Left ventricle myocardium inferior (tissue), 1 donor: ENCODE results near the gene STX2. TPM values are rescaled to one million over a fixed set of nuclear protein-coding genes. Genes with fewer than 3 reads are reported as not detected.

ENCODE experiments used
- DNase-seq: peaks from one replicate; pipeline ENCODE4 v3.0.0-alpha.2; 2020
- H3K27ac ChIP-seq: fragments of 200-600 bp; replicated peaks from 2 replicates; pipeline ENCODE4 v1.8.0; 2021
- H3K27me3 ChIP-seq: fragments of 200-600 bp; 2 replicates; pipeline ENCODE4 v1.8.0; 2021; ENCODE audit warnings: low read depth
- H3K36me3 ChIP-seq: fragments of 200-600 bp; 2 replicates; pipeline ENCODE4 v1.8.0; 2021
- H3K4me1 ChIP-seq: fragments of 200-600 bp; 2 replicates; pipeline ENCODE4 v1.8.0; 2021
- H3K4me3 ChIP-seq: fragments of 200-600 bp; 2 replicates; pipeline ENCODE4 v1.8.0; 2021; ENCODE audit warnings: mild to moderate bottlenecking, moderate library complexity
- H3K9me3 ChIP-seq: fragments of 200-600 bp; replicated peaks from 2 replicates; pipeline ENCODE4 v1.8.0; 2021
- CTCF ChIP-seq: fragments of 200-600 bp; IDR thresholded peaks from 2 replicates; pipeline ENCODE4 v1.8.0; 2021; ENCODE audit warnings: antibody characterized with exemption, mild to moderate bottlenecking, borderline replicate concordance
- intact Hi-C: fragments of 100-400 bp; cut with micrococcal nuclease; formaldehyde crosslinking; loops from one replicate; pipeline ENCODE4 v1.11.0; 2022
- total RNA-seq: library from RNA; stranded (reverse); fragmentation: NEBNext Ultra II Directional; extraction: Animal tissue kit (Norgen Biotek cat#: 25700); gene quantifications from one replicate; pipeline ENCODE4 v1.2.1, GENCODE V29; 2021
- donor health status: DM: no; HTN: yes; CAD: no; lungs with severe emphysema.

STX2 gene
- total RNA-seq, 1 donor from 2014 or later = 11.1 TPM

GRCh38 chr12:130768120-130768519, 70.9 kb downstream of the STX2 start:
- no peak for TF ChIP-seq CTCF
- Histone ChIP-seq H3K4me1 (no peaks in the 10 kb centered on the region), H3K27ac (no peak overlapping the region), H3K36me3 (no peaks in the 10 kb centered on the region), H3K4me3 (no peak overlapping the region), H3K27me3 (peaks cover 76% of the 10 kb centered on the region), H3K9me3 (no peaks in the 10 kb centered on the region)
- intact Hi-C loops = no loop called here
- DNase-seq = no peak

- Histone ChIP-seq H3K27me3 (peaks cover 76% of the 10 kb centered on the region), H3K9me3 (no peaks in the 10 kb centered on the region), H3K4me3 (no peak overlapping the region), H3K4me1 (no peaks in the 10 kb centered on the region), H3K36me3 (no peaks in the 10 kb centered on the region), H3K27ac (no peak overlapping the region)
- no peak for TF ChIP-seq CTCF
- no peak for DNase-seq
- intact Hi-C loops = no loop called here
Measured at GRCh38 chr12:130766470-130766869, 72.6 kb downstream of the STX2 start.

- H3K36me3 ChIP-seq = no peaks in the 10 kb centered on the region
- intact Hi-C loops = no loop called here
- no peak for DNase-seq
- TF ChIP-seq CTCF = no peak
- H3K27ac ChIP-seq = no peak overlapping the region
- no peaks in the 10 kb centered on the region for H3K4me1 ChIP-seq
- no peaks in the 10 kb centered on the region for H3K9me3 ChIP-seq
- H3K27me3 ChIP-seq = peaks cover 76% of the 10 kb centered on the region
- no peak overlapping the region for H3K4me3 ChIP-seq
Measured at GRCh38 chr12:130765186-130765659, 73.8 kb downstream of the STX2 start.

GRCh38 chr12:130764475-130765185, 74.4 kb downstream of the STX2 start:
- DNase-seq = no peak
- TF ChIP-seq CTCF = no peak
- Histone ChIP-seq H3K9me3 (no peaks in the 10 kb centered on the region), H3K27ac (no peak overlapping the region), H3K4me1 (no peaks in the 10 kb centered on the region), H3K27me3 (peaks cover 77% of the 10 kb centered on the region), H3K4me3 (no peak overlapping the region), H3K36me3 (no peaks in the 10 kb centered on the region)
- intact Hi-C loops = no loop called here

- H3K36me3 ChIP-seq = no peaks in the 10 kb centered on the region
- H3K4me3 ChIP-seq = no peak overlapping the region
- intact Hi-C loops = no loop called here
- no peak overlapping the region for H3K27ac ChIP-seq
- no peaks in the 10 kb centered on the region for H3K9me3 ChIP-seq
- no peaks in the 10 kb centered on the region for H3K4me1 ChIP-seq
- DNase-seq = no peak
- no peak for TF ChIP-seq CTCF
- H3K27me3 ChIP-seq = peaks cover 73% of the 10 kb centered on the region
Measured at GRCh38 chr12:130764073-130764472, 75.0 kb downstream of the STX2 start.
